ENCODE results near the gene CXCL9. TPM values are rescaled to one million over a fixed set of nuclear protein-coding genes. Genes with fewer than 3 reads are reported as not detected.

CXCL9 gene
- total and polyA plus RNA-seq, 5 donors from 2014 or later = not detected

DNA sequence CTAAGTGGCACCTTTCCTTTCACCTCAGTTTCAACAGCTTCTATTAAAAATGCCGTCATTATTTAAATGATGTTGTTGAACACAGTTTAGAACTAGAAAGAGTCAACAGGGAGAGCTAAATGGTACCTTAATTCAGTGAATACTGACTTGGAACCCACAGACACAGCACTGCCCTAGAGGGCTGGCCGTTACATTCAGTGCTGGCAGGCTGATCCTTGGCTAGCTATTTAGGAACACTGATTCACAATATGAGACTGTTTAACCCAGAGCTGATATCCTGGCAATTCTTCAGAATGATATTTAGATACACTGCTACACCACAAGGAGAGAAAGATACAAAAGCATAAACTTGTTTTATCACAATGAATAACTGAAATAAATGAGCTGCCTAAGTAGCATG lies 53.8 kb downstream of the CXCL9 start:
- no peaks in the 10 kb centered on the region for H3K9me3 Mint-ChIP-seq
- H3K4me1 Mint-ChIP-seq = peaks cover 6 to 24% (median 12%) of the 10 kb centered on the region in 4 donors
- peaks cover 55% of the 10 kb centered on the region for H3K36me3 Mint-ChIP-seq
- Histone ChIP-seq H3K4me3 (ENCODE audit: low read depth, low read length) (no peak overlapping the region), H3K27ac (ENCODE audit: insufficient read depth, low read length, poor library complexity, severe bottlenecking) (no peak overlapping the region), H3K36me3 (ENCODE audit: control insufficient read depth, insufficient read depth, low read length) (peaks cover 70% of the 10 kb centered on the region), H3K9me3 (ENCODE audit: control insufficient read depth in 2 of 2, low read length in 2 of 2) (no peaks in the 10 kb centered on the region), H3K27me3 (ENCODE audit: control insufficient read depth, insufficient read depth, low read length) (no peaks in the 10 kb centered on the region), H3K4me1 (ENCODE audit: control insufficient read depth, insufficient read depth, low read length, poor library complexity, severe bottlenecking) (no peaks in the 10 kb centered on the region)
- H3K27me3 Mint-ChIP-seq = no peaks in the 10 kb centered on the region
- no peak overlapping the region for H3K4me3 Mint-ChIP-seq
- no peak overlapping the region for H3K27ac Mint-ChIP-seq
- DNase-seq = no peak
- ATAC-seq (ENCODE audit: low read depth in 2 of 2) = no peak

Other genes starting within 250 kb of the CXCL9 start
- gene PPEF2, start 105.1 kb downstream of the CXCL9 start, total RNA-seq = not detected
- gene PPEF2, start 105.1 kb downstream of the CXCL9 start, polyA plus RNA-seq = not detected
- gene NAAA, start 66.5 kb downstream of the CXCL9 start, total RNA-seq = 60.5 TPM
- gene NAAA, start 66.5 kb downstream of the CXCL9 start, polyA plus RNA-seq = 100 to 1,000 TPM; 108 to 135 (median 124) TPM
- 44.3 TPM for gene SDAD1, start 16.6 kb downstream of the CXCL9 start, total RNA-seq
- gene SDAD1, start 16.6 kb downstream of the CXCL9 start, polyA plus RNA-seq = 10 to 100 TPM; 58.0 to 81.5 (median 69.0) TPM
- gene CXCL10, start 16.0 kb upstream of the CXCL9 start, total RNA-seq = not detected
- gene CXCL10, start 16.0 kb upstream of the CXCL9 start, polyA plus RNA-seq = not detected
- gene CXCL11, start 28.6 kb upstream of the CXCL9 start, total RNA-seq = not detected
- gene CXCL11, start 28.6 kb upstream of the CXCL9 start, polyA plus RNA-seq = not detected
- gene ART3, start 67.2 kb upstream of the CXCL9 start, total RNA-seq = not detected
- not detected for gene ART3, start 67.2 kb upstream of the CXCL9 start, polyA plus RNA-seq
- gene NUP54, start 140.9 kb upstream of the CXCL9 start, total RNA-seq = 74.8 TPM
- gene NUP54, start 140.9 kb upstream of the CXCL9 start, polyA plus RNA-seq = 10 to 100 TPM; 35.4 to 48.3 (median 39.5) TPM
- 21.2 TPM for gene SCARB2, start 206.3 kb upstream of the CXCL9 start, total RNA-seq
- 10 to 100 TPM in 2 of 4 donors, 1 to 10 TPM in 2; 8.0 to 14.3 (median 9.3) TPM for gene SCARB2, start 206.3 kb upstream of the CXCL9 start, polyA plus RNA-seq
- gene FAM47E, start 244.2 kb upstream of the CXCL9 start, total RNA-seq = 1.0 TPM
- gene FAM47E, start 244.2 kb upstream of the CXCL9 start, polyA plus RNA-seq = under 1 TPM in 1 of 4 donors, not detected in 3; 0.57 TPM